Activated T-cell treated with anti-CD3 and anti-CD28 coated beads for 24 hours (primary cell): ENCODE measurements around the gene RFWD3.
"Not testable (repeated sequence)": the region's sequence is repeated elsewhere in the genome, so short reads cannot be mapped to it uniquely, and the experiment has no call there.

ENCODE experiments used
- DNase-seq: peaks from one replicate; pipeline ENCODE4 v3.0.0-alpha.2; 2020; ENCODE audit warnings: low read depth

RFWD3 gene

GRCh38 chr16:74666010-74666421 is 661 bp downstream of the RFWD3 start:
- no peak for DNase-seq

- no peak for DNase-seq
Measured at GRCh38 chr16:74661064-74661463, 5.6 kb downstream of the RFWD3 start.

- no peak for DNase-seq
Measured at GRCh38 chr16:74660383-74660782, 6.3 kb downstream of the RFWD3 start.

GRCh38 chr16:74659041-74659440 is 7.6 kb downstream of the RFWD3 start:
- no peak for DNase-seq

GRCh38 chr16:74657870-74658642 is 8.6 kb downstream of the RFWD3 start:
- DNase-seq = no peak

GRCh38 chr16:74654536-74655050 is 12.1 kb downstream of the RFWD3 start:
- DNase-seq = no peak

- not testable (repeated sequence) for DNase-seq
Measured at GRCh38 chr16:74652883-74653282, 13.8 kb downstream of the RFWD3 start.

GRCh38 chr16:74652249-74652648 is 14.4 kb downstream of the RFWD3 start:
- DNase-seq = no peak

- no peak for DNase-seq
Measured at GRCh38 chr16:74651841-74652240, 14.8 kb downstream of the RFWD3 start.

- no peak for DNase-seq
Measured at GRCh38 chr16:74650966-74651567, 15.6 kb downstream of the RFWD3 start.

GRCh38 chr16:74649839-74650504 is 16.7 kb downstream of the RFWD3 start:
- DNase-seq = no peak

GRCh38 chr16:74641969-74642368 is 24.7 kb downstream of the RFWD3 start:
- DNase-seq = no peak

GRCh38 chr16:74637742-74638453 is 28.8 kb downstream of the RFWD3 start:
- no peak for DNase-seq

GRCh38 chr16:74635303-74635702 is 31.4 kb downstream of the RFWD3 start:
- DNase-seq = no peak

- no peak for DNase-seq
Measured at GRCh38 chr16:74633686-74634085, 33.0 kb downstream of the RFWD3 start.

- no peak for DNase-seq
Measured at GRCh38 chr16:74627506-74628220, 39.0 kb downstream of the RFWD3 start.

GRCh38 chr16:74626741-74627416 is 39.8 kb downstream of the RFWD3 start:
- DNase-seq = no peak

GRCh38 chr16:74625500-74626350 is 41.0 kb downstream of the RFWD3 start:
- no peak for DNase-seq

- no peak for DNase-seq
Measured at GRCh38 chr16:74623839-74624235, 42.8 kb downstream of the RFWD3 start.

GRCh38 chr16:74623214-74623838 is 43.4 kb downstream of the RFWD3 start:
- no peak for DNase-seq
